ENCODE results near the gene ILF3.

Gene ILF3

DNA sequence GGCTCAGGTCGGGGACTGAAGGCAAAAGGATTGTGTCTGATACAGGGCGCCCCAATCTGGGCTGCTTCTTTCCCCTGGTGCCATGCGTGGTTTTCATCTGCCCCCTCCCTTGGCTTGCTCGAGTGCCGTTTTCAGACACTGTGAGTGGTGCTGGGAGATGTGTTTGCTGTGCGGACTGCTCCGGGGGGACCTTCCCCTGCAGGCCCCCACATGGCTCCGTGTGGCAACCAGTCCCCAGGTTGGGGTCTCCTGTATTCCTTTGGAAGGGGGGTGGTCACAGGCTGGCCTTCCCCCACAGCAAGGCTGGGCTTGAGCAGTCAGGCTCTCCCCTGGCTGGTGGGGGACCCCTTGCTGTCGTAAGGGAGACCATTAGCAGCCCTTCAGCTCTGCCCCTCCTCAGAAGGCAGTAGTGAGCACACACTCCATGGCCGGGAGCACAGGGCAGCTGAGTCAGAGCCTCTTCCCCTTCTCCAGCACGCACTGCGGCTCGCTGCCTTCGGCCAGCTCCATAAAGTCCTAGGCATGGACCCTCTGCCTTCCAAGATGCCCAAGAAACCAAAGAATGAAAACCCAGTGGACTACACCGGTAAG, 26.5 kb downstream of the ILF3 start:
- Histone ChIP-seq H3K4me3 (ENCODE audit: severe bottlenecking) (no peak overlapping the region), H3K4me1 (ENCODE audit: insufficient read depth, poor library complexity, severe bottlenecking) (no peaks in the 10 kb centered on the region), H3K9me3 (ENCODE audit: severe bottlenecking) (no peaks in the 10 kb centered on the region), H3K36me3 (ENCODE audit: low read depth) (peaks cover 95% of the 10 kb centered on the region), H3K27ac (ENCODE audit: poor library complexity, severe bottlenecking) (no peak overlapping the region), H3K27me3 (ENCODE audit: insufficient read depth, poor library complexity, severe bottlenecking) (no peaks in the 10 kb centered on the region)
- TF ChIP-seq, protein P1, sequence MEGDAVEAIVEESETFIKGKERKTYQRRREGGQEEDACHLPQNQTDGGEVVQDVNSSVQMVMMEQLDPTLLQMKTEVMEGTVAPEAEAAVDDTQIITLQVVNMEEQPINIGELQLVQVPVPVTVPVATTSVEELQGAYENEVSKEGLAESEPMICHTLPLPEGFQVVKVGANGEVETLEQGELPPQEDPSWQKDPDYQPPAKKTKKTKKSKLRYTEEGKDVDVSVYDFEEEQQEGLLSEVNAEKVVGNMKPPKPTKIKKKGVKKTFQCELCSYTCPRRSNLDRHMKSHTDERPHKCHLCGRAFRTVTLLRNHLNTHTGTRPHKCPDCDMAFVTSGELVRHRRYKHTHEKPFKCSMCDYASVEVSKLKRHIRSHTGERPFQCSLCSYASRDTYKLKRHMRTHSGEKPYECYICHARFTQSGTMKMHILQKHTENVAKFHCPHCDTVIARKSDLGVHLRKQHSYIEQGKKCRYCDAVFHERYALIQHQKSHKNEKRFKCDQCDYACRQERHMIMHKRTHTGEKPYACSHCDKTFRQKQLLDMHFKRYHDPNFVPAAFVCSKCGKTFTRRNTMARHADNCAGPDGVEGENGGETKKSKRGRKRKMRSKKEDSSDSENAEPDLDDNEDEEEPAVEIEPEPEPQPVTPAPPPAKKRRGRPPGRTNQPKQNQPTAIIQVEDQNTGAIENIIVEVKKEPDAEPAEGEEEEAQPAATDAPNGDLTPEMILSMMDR (IDR thresholded peaks at IDR 0.05; ENCODE audit: poor library complexity, severe bottlenecking): no peak
- DNase-seq (ENCODE audit: low spot score): no peak
- ATAC-seq (ENCODE audit: low read depth): no peak

GRCh38 chr19:10681658-10682057, 27.5 kb downstream of the ILF3 start:
- ATAC-seq (ENCODE audit: low read depth) (no peak), DNase-seq (ENCODE audit: low spot score) (no peak)
- Histone ChIP-seq H3K4me1 (ENCODE audit: insufficient read depth, poor library complexity, severe bottlenecking) (no peaks in the 10 kb centered on the region), H3K27ac (ENCODE audit: poor library complexity, severe bottlenecking) (no peak overlapping the region), H3K4me3 (ENCODE audit: severe bottlenecking) (no peak overlapping the region), H3K9me3 (ENCODE audit: severe bottlenecking) (no peaks in the 10 kb centered on the region), H3K36me3 (ENCODE audit: low read depth) (peaks cover 96% of the 10 kb centered on the region), H3K27me3 (ENCODE audit: insufficient read depth, poor library complexity, severe bottlenecking) (no peaks in the 10 kb centered on the region)
- TF ChIP-seq, protein P1 (IDR thresholded peaks at IDR 0.05; ENCODE audit: poor library complexity, severe bottlenecking): no peak

DNA sequence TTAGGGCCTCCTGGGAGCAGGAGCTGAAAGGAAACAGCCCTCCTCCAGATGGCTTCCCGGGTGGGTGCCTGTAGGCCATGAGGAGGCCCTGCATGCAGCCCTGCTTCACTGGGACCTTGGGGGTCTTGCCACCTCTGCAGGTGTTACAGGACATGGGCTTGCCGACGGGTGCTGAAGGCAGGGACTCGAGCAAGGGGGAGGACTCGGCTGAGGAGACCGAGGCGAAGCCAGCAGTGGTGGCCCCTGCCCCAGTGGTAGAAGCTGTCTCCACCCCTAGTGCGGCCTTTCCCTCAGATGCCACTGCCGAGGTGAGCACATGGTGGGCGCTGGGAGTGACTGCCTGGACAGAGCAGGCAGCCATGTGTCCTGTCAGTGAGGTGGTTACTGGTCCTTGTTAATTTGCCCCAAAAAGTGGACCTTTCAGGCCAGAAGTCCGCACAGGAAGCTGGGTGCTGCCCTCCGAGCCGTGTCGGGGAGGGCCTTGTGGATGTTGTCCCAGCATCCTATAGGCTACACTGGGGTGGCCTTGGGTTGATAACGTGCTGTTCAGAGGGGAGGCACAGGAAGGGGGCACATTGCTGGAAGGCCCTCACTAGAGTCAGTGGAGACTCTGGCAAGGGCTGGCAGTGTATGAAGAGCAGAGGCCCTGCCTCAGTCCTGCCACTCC, 28.4 kb downstream of the ILF3 start:
- Histone ChIP-seq H3K4me3 (ENCODE audit: severe bottlenecking) (no peak overlapping the region), H3K36me3 (ENCODE audit: low read depth) (peaks cover 93% of the 10 kb centered on the region), H3K27ac (ENCODE audit: poor library complexity, severe bottlenecking) (no peak overlapping the region), H3K27me3 (ENCODE audit: insufficient read depth, poor library complexity, severe bottlenecking) (no peaks in the 10 kb centered on the region), H3K9me3 (ENCODE audit: severe bottlenecking) (no peaks in the 10 kb centered on the region), H3K4me1 (ENCODE audit: insufficient read depth, poor library complexity, severe bottlenecking) (no peaks in the 10 kb centered on the region)
- no peak for DNase-seq (ENCODE audit: low spot score)
- TF ChIP-seq, protein P1 (IDR thresholded peaks at IDR 0.05; ENCODE audit: poor library complexity, severe bottlenecking): no peak
- ATAC-seq (ENCODE audit: low read depth): no peak

DNA sequence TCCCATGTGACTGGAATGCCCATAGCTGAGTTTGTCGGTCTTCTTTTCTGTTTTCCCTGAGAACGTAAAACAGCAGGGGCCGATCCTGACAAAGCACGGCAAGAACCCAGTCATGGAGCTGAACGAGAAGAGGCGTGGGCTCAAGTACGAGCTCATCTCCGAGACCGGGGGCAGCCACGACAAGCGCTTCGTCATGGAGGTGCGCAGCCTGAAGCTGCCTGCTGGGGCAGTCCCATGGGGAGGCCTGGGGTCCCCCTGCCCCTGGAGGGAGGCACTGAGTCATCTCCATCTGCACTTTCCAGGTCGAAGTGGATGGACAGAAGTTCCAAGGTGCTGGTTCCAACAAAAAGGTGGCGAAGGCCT, 28.9 kb downstream of the ILF3 start:
- peaks cover 93% of the 10 kb centered on the region for H3K36me3 ChIP-seq (ENCODE audit: low read depth)

More for the DNA sequence above, 28.9 kb downstream of the ILF3 start:
- DNase-seq (ENCODE audit: low spot score): no peak
- no peak for ATAC-seq (ENCODE audit: low read depth)
- Histone ChIP-seq H3K4me1 (ENCODE audit: insufficient read depth, poor library complexity, severe bottlenecking) (no peaks in the 10 kb centered on the region), H3K27ac (ENCODE audit: poor library complexity, severe bottlenecking) (no peak overlapping the region), H3K4me3 (ENCODE audit: severe bottlenecking) (no peak overlapping the region), H3K9me3 (ENCODE audit: severe bottlenecking) (no peaks in the 10 kb centered on the region), H3K27me3 (ENCODE audit: insufficient read depth, poor library complexity, severe bottlenecking) (no peaks in the 10 kb centered on the region)
- TF ChIP-seq, protein P1 (IDR thresholded peaks at IDR 0.05; ENCODE audit: poor library complexity, severe bottlenecking): no peak

All from RWPE2 (cell line).